Ishikawa (cell line): ENCODE results near the gene PRCP.

Source experiments
- CEBPB ChIP-seq: IDR thresholded peaks from 2 replicates; pipeline ENCODE4 v1.6.1; 2012
- CREB1 ChIP-seq: IDR thresholded peaks from 2 replicates; pipeline ENCODE4 v1.6.1; 2012; ENCODE audit warnings: low read depth
- EGR1 ChIP-seq: IDR thresholded peaks from 2 replicates; pipeline ENCODE4 v1.6.1; 2012
- EP300 ChIP-seq: IDR thresholded peaks from 2 replicates; pipeline ENCODE4 v1.6.1; 2012; ENCODE audit warnings: borderline replicate concordance
- FOXM1 ChIP-seq: IDR thresholded peaks from 2 replicates; pipeline ENCODE4 v1.6.1; 2012; ENCODE audit warnings: low read depth, borderline replicate concordance
- NFIC ChIP-seq: IDR thresholded peaks from 2 replicates; pipeline ENCODE4 v1.6.1; 2012
- RAD21 ChIP-seq: IDR thresholded peaks from 2 replicates; pipeline ENCODE4 v1.6.1; 2012; ENCODE audit warnings: low read depth
- TAF1 ChIP-seq: IDR thresholded peaks from 2 replicates; pipeline ENCODE4 v1.6.1; 2012; ENCODE audit warnings: low read depth, mild to moderate bottlenecking
- TCF12 ChIP-seq: IDR thresholded peaks from 2 replicates; pipeline ENCODE4 v1.6.1; 2012; ENCODE audit warnings: low read depth
- TEAD4 ChIP-seq: IDR thresholded peaks from 2 replicates; pipeline ENCODE4 v1.6.1; 2012
- YY1 ChIP-seq: IDR thresholded peaks from 2 replicates; pipeline ENCODE4 v1.6.1; 2012; ENCODE audit warnings: low read depth
- ZBTB7A ChIP-seq: IDR thresholded peaks from 2 replicates; pipeline ENCODE4 v1.6.1; 2012; ENCODE audit warnings: low read depth
- TF ChIP-seq, protein P1 (sequence below): IDR thresholded peaks from 2 replicates; pipeline ENCODE4 v1.6.1; 2012
- TF ChIP-seq, protein P2 (sequence below): IDR thresholded peaks from 2 replicates; pipeline ENCODE4 v1.6.1; 2012
- TF ChIP-seq, protein P3 (sequence below): IDR thresholded peaks from 2 replicates; pipeline ENCODE4 v1.6.1; 2012; ENCODE audit warnings: low read depth, mild to moderate bottlenecking

Gene PRCP

DNA sequence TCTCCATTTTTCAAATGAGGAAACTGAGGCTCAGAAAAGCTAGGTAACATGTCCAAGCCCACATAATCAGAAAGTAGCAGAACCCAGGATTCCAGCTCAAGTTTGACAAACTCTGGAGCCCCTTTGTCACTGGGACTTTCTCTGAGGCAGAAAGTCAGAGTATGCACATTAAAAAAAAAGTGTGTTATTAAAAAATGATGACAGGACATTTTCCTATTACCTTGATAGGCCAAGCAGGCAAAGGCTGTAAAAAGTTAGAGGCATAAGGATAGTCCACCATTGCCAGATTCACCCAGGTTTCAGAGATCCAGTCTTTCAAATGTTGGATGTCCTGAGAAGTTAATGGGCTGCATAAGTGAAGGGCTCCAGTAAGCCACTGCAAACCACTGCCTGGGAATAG, 51.4 kb downstream of the PRCP start:
- TF ChIP-seq TCF12, result no peak
- no peak for TF ChIP-seq ZBTB7A
- TF ChIP-seq, protein P1, sequence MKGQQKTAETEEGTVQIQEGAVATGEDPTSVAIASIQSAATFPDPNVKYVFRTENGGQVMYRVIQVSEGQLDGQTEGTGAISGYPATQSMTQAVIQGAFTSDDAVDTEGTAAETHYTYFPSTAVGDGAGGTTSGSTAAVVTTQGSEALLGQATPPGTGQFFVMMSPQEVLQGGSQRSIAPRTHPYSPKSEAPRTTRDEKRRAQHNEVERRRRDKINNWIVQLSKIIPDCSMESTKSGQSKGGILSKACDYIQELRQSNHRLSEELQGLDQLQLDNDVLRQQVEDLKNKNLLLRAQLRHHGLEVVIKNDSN, result no peak
- TF ChIP-seq RAD21, result no peak
- no peak for TF ChIP-seq CEBPB
- TF ChIP-seq NFIC, result no peak

DNA sequence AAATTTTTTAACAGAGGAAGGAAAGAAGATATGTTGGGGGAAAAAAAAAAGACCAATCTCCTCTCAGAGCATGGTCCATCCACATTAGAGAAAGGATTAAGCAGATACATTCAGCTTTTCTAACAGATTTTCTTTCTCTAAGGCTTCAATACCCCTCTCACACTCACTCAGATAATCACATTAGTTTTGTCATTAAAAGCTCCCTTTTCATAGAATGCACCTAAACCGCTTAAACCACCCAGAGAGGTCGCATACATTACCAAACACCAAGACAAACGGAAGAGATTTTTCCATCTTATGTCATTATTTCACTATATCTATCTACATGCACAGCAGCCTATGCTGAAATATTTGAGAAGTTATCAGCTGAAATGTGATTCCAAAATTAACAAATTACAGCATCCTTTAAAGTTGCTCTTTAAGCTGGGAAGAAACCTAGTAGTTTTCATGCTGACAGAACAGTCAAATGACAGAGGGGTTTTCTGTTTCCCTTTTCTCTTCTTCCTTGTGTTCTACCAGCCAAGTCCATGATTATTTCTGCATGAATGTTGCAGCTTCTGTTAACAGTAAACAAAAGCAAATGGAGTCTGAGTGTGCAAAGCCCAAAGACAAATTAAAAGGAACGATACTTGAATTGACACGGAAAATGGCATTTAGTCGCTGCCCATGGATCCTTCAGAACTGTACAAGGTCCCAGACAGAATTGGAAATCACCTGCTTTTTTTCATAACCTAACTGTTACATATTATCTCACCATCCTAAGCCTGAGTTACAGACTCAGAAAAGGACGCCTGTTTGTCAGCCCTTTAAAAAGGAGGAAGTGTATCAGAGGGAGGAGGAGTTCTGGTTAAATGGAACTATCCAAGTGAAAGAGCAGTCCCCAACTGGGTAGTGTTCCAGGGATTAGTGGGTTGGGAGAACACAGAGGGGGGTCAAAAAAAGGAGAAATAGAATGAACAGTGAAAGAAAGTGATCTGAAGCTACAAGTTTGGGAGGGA, 54.6 kb downstream of the PRCP start:
- TF ChIP-seq EGR1 (no peak), YY1 (no peak), TAF1 (no peak), NFIC (no peak)
- TF ChIP-seq, protein P2, sequence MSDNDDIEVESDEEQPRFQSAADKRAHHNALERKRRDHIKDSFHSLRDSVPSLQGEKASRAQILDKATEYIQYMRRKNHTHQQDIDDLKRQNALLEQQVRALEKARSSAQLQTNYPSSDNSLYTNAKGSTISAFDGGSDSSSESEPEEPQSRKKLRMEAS, result no peak

DNA sequence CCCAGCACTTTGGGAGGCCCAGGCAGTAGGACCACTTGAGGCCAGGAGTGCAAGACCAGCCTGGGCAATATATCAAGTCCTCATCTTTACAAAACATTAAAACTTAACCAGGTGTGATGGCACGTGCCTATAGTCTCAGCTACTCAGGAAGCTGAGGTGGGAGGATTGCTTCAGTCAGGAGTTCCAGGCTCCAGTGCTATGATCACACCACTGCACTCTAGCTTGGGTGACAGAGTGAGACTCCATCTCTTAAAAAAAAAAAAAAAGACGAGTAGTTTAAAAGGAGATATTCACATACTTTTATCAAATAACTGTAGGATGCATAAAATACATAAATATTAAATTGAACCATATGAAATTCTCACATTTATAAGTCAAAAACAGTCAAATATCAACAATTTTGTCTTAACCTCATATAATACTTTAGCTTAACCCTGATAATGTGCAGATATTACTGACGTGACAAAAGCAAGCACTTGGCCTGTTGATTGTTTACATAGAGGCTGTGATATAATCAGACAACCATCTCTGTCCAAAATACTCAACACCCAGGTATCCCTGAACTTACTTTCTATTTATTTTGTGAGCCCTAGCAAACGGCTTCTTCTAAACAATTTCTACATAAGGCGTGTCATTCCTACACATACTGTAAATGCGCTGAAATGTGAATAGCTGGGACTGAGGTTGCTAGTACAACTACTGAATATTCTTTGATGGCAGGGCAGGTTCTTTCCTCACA, 57.0 kb downstream of the PRCP start:
- no peak for TF ChIP-seq TAF1
- no peak for TF ChIP-seq CEBPB
- no peak for TF ChIP-seq TCF12
- no peak for TF ChIP-seq YY1
- TF ChIP-seq, protein P3, sequence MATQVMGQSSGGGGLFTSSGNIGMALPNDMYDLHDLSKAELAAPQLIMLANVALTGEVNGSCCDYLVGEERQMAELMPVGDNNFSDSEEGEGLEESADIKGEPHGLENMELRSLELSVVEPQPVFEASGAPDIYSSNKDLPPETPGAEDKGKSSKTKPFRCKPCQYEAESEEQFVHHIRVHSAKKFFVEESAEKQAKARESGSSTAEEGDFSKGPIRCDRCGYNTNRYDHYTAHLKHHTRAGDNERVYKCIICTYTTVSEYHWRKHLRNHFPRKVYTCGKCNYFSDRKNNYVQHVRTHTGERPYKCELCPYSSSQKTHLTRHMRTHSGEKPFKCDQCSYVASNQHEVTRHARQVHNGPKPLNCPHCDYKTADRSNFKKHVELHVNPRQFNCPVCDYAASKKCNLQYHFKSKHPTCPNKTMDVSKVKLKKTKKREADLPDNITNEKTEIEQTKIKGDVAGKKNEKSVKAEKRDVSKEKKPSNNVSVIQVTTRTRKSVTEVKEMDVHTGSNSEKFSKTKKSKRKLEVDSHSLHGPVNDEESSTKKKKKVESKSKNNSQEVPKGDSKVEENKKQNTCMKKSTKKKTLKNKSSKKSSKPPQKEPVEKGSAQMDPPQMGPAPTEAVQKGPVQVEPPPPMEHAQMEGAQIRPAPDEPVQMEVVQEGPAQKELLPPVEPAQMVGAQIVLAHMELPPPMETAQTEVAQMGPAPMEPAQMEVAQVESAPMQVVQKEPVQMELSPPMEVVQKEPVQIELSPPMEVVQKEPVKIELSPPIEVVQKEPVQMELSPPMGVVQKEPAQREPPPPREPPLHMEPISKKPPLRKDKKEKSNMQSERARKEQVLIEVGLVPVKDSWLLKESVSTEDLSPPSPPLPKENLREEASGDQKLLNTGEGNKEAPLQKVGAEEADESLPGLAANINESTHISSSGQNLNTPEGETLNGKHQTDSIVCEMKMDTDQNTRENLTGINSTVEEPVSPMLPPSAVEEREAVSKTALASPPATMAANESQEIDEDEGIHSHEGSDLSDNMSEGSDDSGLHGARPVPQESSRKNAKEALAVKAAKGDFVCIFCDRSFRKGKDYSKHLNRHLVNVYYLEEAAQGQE, result no peak
- TF ChIP-seq EP300, result no peak
- TF ChIP-seq NFIC, result no peak
- no peak for TF ChIP-seq RAD21
- TF ChIP-seq CREB1, result no peak
- TF ChIP-seq EGR1, result no peak
- no peak for TF ChIP-seq ZBTB7A
- TF ChIP-seq, protein P1, result no peak
- TF ChIP-seq FOXM1, result no peak
- TF ChIP-seq TEAD4, result no peak
- TF ChIP-seq, protein P2, result no peak

DNA sequence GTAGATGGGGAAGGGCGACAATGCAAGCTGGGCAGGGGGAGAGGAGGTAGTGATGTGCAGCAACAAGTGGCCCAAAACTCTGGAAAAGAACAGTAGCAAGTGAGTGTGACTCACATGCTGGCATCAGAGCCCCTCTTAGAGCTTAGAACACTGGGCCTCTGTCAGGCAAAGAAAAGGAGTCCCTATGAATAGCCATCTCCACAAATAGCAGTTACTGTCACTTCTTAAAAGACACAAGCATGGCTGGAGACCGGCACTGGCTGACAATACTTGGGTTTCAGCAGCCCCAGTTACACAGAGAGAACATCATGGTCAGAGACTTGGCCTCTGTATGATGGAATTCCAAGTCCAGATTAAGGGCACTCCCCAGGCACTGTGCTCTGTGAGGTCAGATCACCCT, 58.2 kb downstream of the PRCP start:
- TF ChIP-seq ZBTB7A (no peak), NFIC (no peak), EP300 (no peak), YY1 (no peak), RAD21 (no peak)
- TF ChIP-seq, protein P3, result no peak

DNA sequence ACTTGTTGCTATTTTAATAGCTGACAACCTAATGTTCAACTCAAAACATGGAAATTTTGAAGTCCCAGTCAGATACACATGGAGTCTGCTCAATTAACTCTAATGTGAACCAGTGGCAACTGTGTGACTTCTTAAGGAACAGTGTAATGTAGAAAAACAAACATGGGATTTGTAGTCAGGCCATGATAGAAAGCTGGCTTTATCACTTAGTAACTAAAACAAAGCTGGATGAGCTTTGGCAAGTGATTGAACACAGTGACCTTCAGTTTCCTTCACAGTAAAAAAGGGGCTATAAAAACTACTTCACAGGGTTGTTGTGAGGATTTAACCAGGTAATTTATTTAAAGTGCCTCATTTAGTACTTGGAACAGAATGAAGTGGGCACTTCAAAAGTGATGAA, 62.6 kb downstream of the PRCP start:
- TF ChIP-seq ZBTB7A, result no peak
- TF ChIP-seq, protein P1, result no peak
- TF ChIP-seq CEBPB, result no peak
- no peak for TF ChIP-seq TAF1
- TF ChIP-seq, protein P2, result no peak

DNA sequence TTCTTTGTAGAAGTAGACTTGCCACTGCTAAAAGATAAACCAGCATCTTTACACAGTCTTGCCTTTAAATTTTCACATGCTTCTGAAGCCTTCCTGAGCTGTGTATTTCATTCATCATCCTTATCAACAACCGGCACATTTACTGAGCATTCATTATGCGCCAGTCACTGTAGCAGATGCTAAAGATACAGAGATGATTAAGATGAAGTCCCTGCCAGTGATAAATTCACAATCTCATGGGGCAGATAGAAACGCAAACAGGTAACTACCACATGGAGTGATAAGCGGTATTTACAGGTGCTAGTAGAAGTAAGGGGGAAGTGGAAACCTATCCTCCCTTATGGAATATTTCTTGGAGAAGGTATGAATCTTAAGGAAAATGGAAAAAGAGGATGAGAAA, 67.2 kb downstream of the PRCP start:
- TF ChIP-seq RAD21, result no peak
